MM.1S (cell line): ENCODE measurements around the gene HECTD4.

ENCODE experiments used
- DNase-seq: peaks from one replicate; pipeline ENCODE4 v3.0.0-alpha.2; 2015
- H2AFZ ChIP-seq: fragments of 300-600 bp; sonication (generic); 2 replicates; pipeline ENCODE4 v1.6.0; 2016; ENCODE audit warnings: antibody characterized with exemption, low read length
- H3F3A ChIP-seq: fragments of 300-600 bp; sonication (generic); 2 replicates; pipeline ENCODE4 v1.6.1; 2016; ENCODE audit warnings: mild to moderate bottlenecking, antibody characterized with exemption, low read length, moderate library complexity, mixed read lengths; ENCODE audit not compliant: insufficient read depth
- H3K27ac ChIP-seq: fragments of 300-600 bp; sonication (generic); 2 replicates; pipeline ENCODE4 v1.5.1; 2016; ENCODE audit warnings: mild to moderate bottlenecking, low read length
- H3K27me3 ChIP-seq: fragments of 300-600 bp; sonication (generic); replicated peaks from 2 replicates; pipeline ENCODE4 v1.6.0; 2016; ENCODE audit warnings: low read length; ENCODE audit not compliant: insufficient read depth
- H3K36me3 ChIP-seq: fragments of 300-600 bp; sonication (generic); replicated peaks from 2 replicates; pipeline ENCODE4 v1.6.1; 2016; ENCODE audit warnings: mild to moderate bottlenecking, low read length, mixed read lengths; ENCODE audit not compliant: insufficient read depth
- H3K4me1 ChIP-seq: fragments of 300-600 bp; sonication (generic); 2 replicates; pipeline ENCODE4 v1.6.1; 2016; ENCODE audit warnings: low read length, mixed read lengths
- H3K4me2 ChIP-seq: fragments of 300-600 bp; sonication (generic); 2 replicates; pipeline ENCODE4 v1.6.0; 2016; ENCODE audit warnings: low read depth, low read length
- H3K4me3 ChIP-seq: fragments of 300-600 bp; sonication (generic); 2 replicates; pipeline ENCODE4 v1.5.1; 2016; ENCODE audit warnings: low read length, mixed read lengths
- H3K79me2 ChIP-seq: fragments of 300-600 bp; sonication (generic); 2 replicates; pipeline ENCODE4 v1.6.1; 2016; ENCODE audit warnings: mixed run types, low read length, mixed read lengths
- H3K9ac ChIP-seq: fragments of 300-600 bp; sonication (generic); 2 replicates; pipeline ENCODE4 v1.6.1; 2016; ENCODE audit warnings: low read length, mixed read lengths
- H3K9me2 ChIP-seq: fragments of 300-600 bp; sonication (generic); replicated peaks from 2 replicates; pipeline ENCODE4 v1.6.1; 2016; ENCODE audit warnings: mild to moderate bottlenecking, low read length, mixed read lengths; ENCODE audit not compliant: insufficient read depth
- H3K9me3 ChIP-seq: fragments of 300-600 bp; sonication (generic); replicated peaks from 2 replicates; pipeline ENCODE4 v1.6.1; 2016; ENCODE audit warnings: mild to moderate bottlenecking, low read length, mixed read lengths; ENCODE audit not compliant: insufficient read depth
- H4K20me1 ChIP-seq: fragments of 300-600 bp; sonication (generic); 2 replicates; pipeline ENCODE4 v1.6.1; 2016; ENCODE audit warnings: mild to moderate bottlenecking, low read length, moderate library complexity, mixed read lengths; ENCODE audit not compliant: insufficient read depth
- CTCF ChIP-seq: fragments of 300-600 bp; sonication (generic); IDR thresholded peaks from 2 replicates; pipeline ENCODE4 v1.5.1; 2016; ENCODE audit warnings: antibody characterized with exemption, low read length, mixed read lengths
- EZH2 ChIP-seq: fragments of 300-600 bp; sonication (generic); optimal IDR thresholded peaks from 2 replicates; pipeline ENCODE3; 2017; ENCODE audit warnings: low read depth, mild to moderate bottlenecking, antibody characterized with exemption, low read length, mixed read lengths
- EZH2phosphoT487 ChIP-seq: fragments of 300-600 bp; sonication (generic); IDR thresholded peaks from 2 replicates; pipeline ENCODE4 v1.6.1; 2018; ENCODE audit warnings: antibody characterized with exemption, low read length

Gene HECTD4

GRCh38 chr12:112167718-112168525, 214.3 kb downstream of the HECTD4 start:
- H2AFZ ChIP-seq = no peak overlapping the region
- TF ChIP-seq EZH2 (no peak), CTCF (no peak), EZH2phosphoT487 (no peak)
- H3K4me2 ChIP-seq = no peak overlapping the region
- H3K79me2 ChIP-seq = no peaks in the 10 kb centered on the region
- no peaks in the 10 kb centered on the region for H3K27me3 ChIP-seq
- H3K36me3 ChIP-seq = no peaks in the 10 kb centered on the region
- H3K4me1 ChIP-seq = no peaks in the 10 kb centered on the region
- no peaks in the 10 kb centered on the region for H3F3A ChIP-seq
- H3K9me2 ChIP-seq = no peaks in the 10 kb centered on the region
- no peaks in the 10 kb centered on the region for H4K20me1 ChIP-seq
- no peak overlapping the region for H3K9ac ChIP-seq
- no peak overlapping the region for H3K4me3 ChIP-seq
- no peaks in the 10 kb centered on the region for H3K9me3 ChIP-seq
- DNase-seq = no peak
- no peak overlapping the region for H3K27ac ChIP-seq

GRCh38 chr12:112167031-112167461, 215.2 kb downstream of the HECTD4 start:
- no peak overlapping the region for H3K9ac ChIP-seq
- no peak overlapping the region for H3K4me2 ChIP-seq
- H3K79me2 ChIP-seq = no peaks in the 10 kb centered on the region
- no peaks in the 10 kb centered on the region for H4K20me1 ChIP-seq
- TF ChIP-seq CTCF (no peak), EZH2 (no peak), EZH2phosphoT487 (no peak)
- no peaks in the 10 kb centered on the region for H3K9me2 ChIP-seq
- H3K27ac ChIP-seq = no peak overlapping the region
- no peaks in the 10 kb centered on the region for H3K9me3 ChIP-seq
- H2AFZ ChIP-seq = no peak overlapping the region
- H3F3A ChIP-seq = no peaks in the 10 kb centered on the region
- H3K27me3 ChIP-seq = no peaks in the 10 kb centered on the region
- H3K4me3 ChIP-seq = no peak overlapping the region
- no peaks in the 10 kb centered on the region for H3K36me3 ChIP-seq
- no peaks in the 10 kb centered on the region for H3K4me1 ChIP-seq
- DNase-seq = no peak

- DNase-seq = no peak
These were observed 215.9 kb downstream of the HECTD4 start for GRCh38 chr12:112166051-112167015.

More at GRCh38 chr12:112166051-112167015, 215.9 kb downstream of the HECTD4 start:
- no peaks in the 10 kb centered on the region for H3K4me1 ChIP-seq
- no peaks in the 10 kb centered on the region for H4K20me1 ChIP-seq
- no peaks in the 10 kb centered on the region for H3K9me3 ChIP-seq
- no peak overlapping the region for H3K4me3 ChIP-seq
- H3K4me2 ChIP-seq = no peak overlapping the region
- no peaks in the 10 kb centered on the region for H3F3A ChIP-seq
- H2AFZ ChIP-seq = no peak overlapping the region
- H3K9ac ChIP-seq = no peak overlapping the region
- H3K79me2 ChIP-seq = no peaks in the 10 kb centered on the region
- no peaks in the 10 kb centered on the region for H3K27me3 ChIP-seq
- H3K27ac ChIP-seq = no peak overlapping the region
- no peaks in the 10 kb centered on the region for H3K9me2 ChIP-seq
- TF ChIP-seq EZH2 (no peak), EZH2phosphoT487 (no peak), CTCF (no peak)
- H3K36me3 ChIP-seq = no peaks in the 10 kb centered on the region
